ENCODE data around the gene ING1.

The ING1 gene

DNA sequence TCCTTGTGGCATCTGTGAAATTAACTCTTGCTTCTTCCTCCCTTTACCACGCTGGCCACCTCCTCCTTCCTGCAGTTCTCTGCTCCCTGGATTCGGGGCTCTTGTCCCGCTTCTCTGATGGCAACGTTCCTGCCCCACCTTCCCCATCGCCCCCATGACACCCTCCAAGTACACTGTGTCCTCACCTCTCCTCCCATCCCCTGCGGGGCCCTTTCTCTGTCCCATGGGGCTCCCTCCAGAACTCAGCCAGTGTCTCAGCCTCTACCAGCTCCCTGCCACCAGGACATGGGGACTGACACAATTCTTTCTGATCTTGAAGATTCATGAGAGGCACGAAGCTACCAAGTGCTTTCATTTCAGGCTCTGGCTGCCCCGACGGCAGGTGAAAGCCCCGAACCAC lies 16.7 kb upstream of the ING1 start:
- DNase-seq (ENCODE audit: low read depth): no peak
- TF ChIP-seq, protein P1, sequence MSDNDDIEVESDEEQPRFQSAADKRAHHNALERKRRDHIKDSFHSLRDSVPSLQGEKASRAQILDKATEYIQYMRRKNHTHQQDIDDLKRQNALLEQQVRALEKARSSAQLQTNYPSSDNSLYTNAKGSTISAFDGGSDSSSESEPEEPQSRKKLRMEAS (IDR thresholded peaks at IDR 0.05; ENCODE audit: low read depth, low read length): no peak
- TF ChIP-seq MYC (IDR thresholded peaks at IDR 0.05; ENCODE audit: low read depth, low read length) (no peak), POLR2A (IDR thresholded peaks at IDR 0.05; ENCODE audit: extremely low read depth, insufficient read length) (no peak)
- TF ChIP-seq, protein P2, sequence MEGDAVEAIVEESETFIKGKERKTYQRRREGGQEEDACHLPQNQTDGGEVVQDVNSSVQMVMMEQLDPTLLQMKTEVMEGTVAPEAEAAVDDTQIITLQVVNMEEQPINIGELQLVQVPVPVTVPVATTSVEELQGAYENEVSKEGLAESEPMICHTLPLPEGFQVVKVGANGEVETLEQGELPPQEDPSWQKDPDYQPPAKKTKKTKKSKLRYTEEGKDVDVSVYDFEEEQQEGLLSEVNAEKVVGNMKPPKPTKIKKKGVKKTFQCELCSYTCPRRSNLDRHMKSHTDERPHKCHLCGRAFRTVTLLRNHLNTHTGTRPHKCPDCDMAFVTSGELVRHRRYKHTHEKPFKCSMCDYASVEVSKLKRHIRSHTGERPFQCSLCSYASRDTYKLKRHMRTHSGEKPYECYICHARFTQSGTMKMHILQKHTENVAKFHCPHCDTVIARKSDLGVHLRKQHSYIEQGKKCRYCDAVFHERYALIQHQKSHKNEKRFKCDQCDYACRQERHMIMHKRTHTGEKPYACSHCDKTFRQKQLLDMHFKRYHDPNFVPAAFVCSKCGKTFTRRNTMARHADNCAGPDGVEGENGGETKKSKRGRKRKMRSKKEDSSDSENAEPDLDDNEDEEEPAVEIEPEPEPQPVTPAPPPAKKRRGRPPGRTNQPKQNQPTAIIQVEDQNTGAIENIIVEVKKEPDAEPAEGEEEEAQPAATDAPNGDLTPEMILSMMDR (IDR thresholded peaks at IDR 0.05; ENCODE audit: low read depth, low read length): no peak
- H3K4me3 ChIP-seq (ENCODE audit: low read depth, low read length): no peak overlapping the region

DNA sequence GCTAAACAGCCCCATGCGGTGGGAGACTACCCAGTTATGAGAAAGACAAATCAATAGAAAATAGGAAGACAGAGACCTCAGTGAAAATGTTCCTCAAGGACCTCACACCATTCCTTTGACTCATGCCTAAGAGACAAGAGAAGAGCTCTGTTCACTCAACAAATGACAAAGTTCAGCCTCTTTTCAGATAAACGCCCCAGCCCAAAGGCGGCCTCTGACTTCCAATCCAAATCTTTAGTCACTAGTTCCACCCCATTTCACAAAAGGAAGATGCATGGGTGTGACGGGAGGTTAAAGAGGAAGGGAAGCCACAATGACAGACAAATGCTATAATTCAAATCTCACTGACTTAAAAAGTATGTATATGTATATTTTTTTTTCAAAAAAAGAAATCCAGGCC lies 15.7 kb upstream of the ING1 start:
- no peak for DNase-seq (ENCODE audit: low read depth)
- H3K4me3 ChIP-seq (ENCODE audit: low read depth, low read length): no peak overlapping the region
- TF ChIP-seq MYC (IDR thresholded peaks at IDR 0.05; ENCODE audit: low read depth, low read length) (no peak), POLR2A (IDR thresholded peaks at IDR 0.05; ENCODE audit: extremely low read depth, insufficient read length) (no peak)
- TF ChIP-seq, protein P2 (IDR thresholded peaks at IDR 0.05; ENCODE audit: low read depth, low read length): no peak
- TF ChIP-seq, protein P1 (IDR thresholded peaks at IDR 0.05; ENCODE audit: low read depth, low read length): no peak

DNA sequence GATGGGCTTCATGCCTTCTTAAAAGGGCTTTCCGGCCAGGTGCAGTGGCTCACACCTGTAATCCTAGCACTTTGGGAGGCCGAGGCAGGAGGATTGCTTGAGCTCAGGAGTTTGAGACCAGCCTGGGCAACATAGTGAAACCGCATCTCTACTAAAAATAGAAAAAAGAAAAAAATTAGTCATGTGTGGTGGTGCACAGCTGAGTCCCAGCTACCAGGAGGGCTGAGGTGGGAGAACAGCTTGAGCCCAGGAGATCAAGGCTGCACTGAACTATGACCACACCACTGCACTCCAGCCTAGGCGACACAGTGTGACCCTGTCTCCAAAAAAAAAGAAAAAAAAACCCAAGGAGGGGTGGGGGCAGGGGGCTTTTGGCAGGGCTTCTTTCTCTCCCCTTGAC lies 14.8 kb upstream of the ING1 start:
- TF ChIP-seq, protein P2 (IDR thresholded peaks at IDR 0.05; ENCODE audit: low read depth, low read length): no peak
- no peak for TF ChIP-seq POLR2A (IDR thresholded peaks at IDR 0.05; ENCODE audit: extremely low read depth, insufficient read length)
- TF ChIP-seq, protein P1 (IDR thresholded peaks at IDR 0.05; ENCODE audit: low read depth, low read length): no peak
- TF ChIP-seq MYC (IDR thresholded peaks at IDR 0.05; ENCODE audit: low read depth, low read length): no peak
- no peak overlapping the region for H3K4me3 ChIP-seq (ENCODE audit: low read depth, low read length)
- no peak for DNase-seq (ENCODE audit: low read depth)

DNA sequence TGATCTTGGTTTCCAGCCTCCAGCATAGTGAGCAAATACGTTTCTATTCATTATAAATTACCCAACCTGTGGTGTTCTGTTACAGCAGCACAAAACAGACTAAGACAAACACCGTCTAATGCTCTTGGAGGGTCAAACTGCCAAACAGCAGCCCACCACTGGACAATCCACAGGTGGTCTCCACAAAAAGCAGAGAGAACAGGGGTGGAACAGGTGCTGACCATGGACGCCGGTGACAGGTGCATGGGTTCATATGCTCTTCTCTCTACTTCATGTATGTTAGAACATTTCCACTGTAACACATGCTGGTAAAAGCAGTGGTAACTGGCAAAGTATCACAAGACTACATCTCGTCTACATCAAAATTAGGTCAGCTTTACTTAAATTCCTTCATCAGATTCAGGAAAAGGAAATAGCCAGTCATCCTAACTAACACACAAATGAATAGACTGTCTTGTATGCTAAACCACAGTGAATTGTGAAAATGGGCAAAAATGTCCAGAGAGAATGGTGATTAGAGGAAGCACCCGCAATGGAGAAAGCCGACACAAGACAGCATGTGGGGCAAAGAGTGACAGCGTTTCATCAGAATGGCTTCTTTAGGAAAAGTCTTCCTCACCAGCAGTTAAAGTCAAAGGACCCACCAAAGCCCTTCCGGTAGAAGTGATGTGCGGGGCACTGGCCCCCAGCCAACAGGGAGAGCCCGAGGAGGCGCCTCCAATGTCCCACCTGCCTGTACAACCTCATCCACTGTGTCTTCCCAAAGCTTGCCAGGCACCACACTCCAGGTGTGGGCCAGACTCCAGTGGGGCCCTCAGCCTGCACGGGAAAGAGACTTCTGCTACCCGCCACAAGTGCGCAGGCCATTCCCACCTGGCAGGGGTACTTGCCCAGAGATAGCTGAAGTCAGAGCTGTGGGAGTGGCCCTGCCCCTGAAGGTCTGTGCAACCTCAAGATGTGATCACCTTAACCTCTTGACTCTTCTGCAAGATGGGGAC lies 14.1 kb upstream of the ING1 start:
- TF ChIP-seq, protein P1 (IDR thresholded peaks at IDR 0.05; ENCODE audit: low read depth, low read length): no peak
- TF ChIP-seq, protein P2 (IDR thresholded peaks at IDR 0.05; ENCODE audit: low read depth, low read length): no peak
- TF ChIP-seq MYC (IDR thresholded peaks at IDR 0.05; ENCODE audit: low read depth, low read length) (no peak), POLR2A (IDR thresholded peaks at IDR 0.05; ENCODE audit: extremely low read depth, insufficient read length) (no peak)
- no peak for DNase-seq (ENCODE audit: low read depth)
- no peak overlapping the region for H3K4me3 ChIP-seq (ENCODE audit: low read depth, low read length)

DNA sequence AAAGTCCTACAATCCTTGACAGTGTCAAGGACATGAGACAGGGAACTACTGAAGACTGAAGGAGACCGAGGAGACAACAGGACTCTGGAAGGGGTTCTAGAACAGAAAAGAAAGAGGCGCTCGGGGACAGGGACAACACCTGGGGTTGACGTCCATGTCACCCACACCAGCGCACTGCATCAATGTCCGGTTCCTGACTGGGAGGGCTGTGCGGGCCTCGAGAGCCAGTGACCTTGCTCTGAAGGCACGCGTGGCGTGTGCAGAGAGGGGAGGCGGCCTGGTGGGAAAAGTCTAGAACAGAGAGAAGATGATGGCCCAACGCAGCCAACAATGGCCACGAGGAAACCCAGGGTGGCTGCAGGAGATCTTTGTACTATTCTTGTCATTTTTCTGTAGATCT lies 13.3 kb upstream of the ING1 start:
- no peak for DNase-seq (ENCODE audit: low read depth)
- no peak overlapping the region for H3K4me3 ChIP-seq (ENCODE audit: low read depth, low read length)
- TF ChIP-seq, protein P2 (IDR thresholded peaks at IDR 0.05; ENCODE audit: low read depth, low read length): no peak
- TF ChIP-seq, protein P1 (IDR thresholded peaks at IDR 0.05; ENCODE audit: low read depth, low read length): no peak
- no peak for TF ChIP-seq POLR2A (IDR thresholded peaks at IDR 0.05; ENCODE audit: extremely low read depth, insufficient read length)
- TF ChIP-seq MYC (IDR thresholded peaks at IDR 0.05; ENCODE audit: low read depth, low read length): no peak

Data from NB4 (cell line).